Gastrocnemius medialis (tissue), 4 donors: ENCODE results near the gene OTOP2. TPM values are rescaled to one million over a fixed set of nuclear protein-coding genes. Genes with fewer than 3 reads are reported as not detected.
"Not testable (repeated sequence)": the region's sequence is repeated elsewhere in the genome, so short reads cannot be mapped to it uniquely, and the experiment has no call there.

Source experiments
- ATAC-seq, 2 donors: fragments of 150-250 bp; one replicate each; pipeline ENCODE4 v1.9.1; 2016
- DNase-seq, 2 donors: peaks; one replicate each; pipeline ENCODE4 v3.0.0-alpha.2; 2019
- H3K27ac ChIP-seq, 4 donors: fragments of 200-600 bp; sonication (generic); 1 replicate in 1 of 4; 2 replicates in 3 of 4; pipeline ENCODE4 v1.5.1; 2016 to 2018; ENCODE audit warnings: mild to moderate bottlenecking in 2 of 4, moderate library complexity in 1 of 4
- H3K27me3 ChIP-seq, 3 donors: fragments of 200-600 bp; sonication (generic) in 2 of 3; 1 replicate in 1 of 3; 2 replicates in 2 of 3; pipeline versions ENCODE4 v1.5.1 to v1.6.0; 2016 to 2019; ENCODE audit warnings: mild to moderate bottlenecking in 1 of 3, moderate library complexity in 1 of 3
- H3K36me3 ChIP-seq, 2 donors: fragments of 200-600 bp; sonication (generic) in 1 of 2; one replicate each; pipeline ENCODE4 v1.5.1; 2017 to 2018
- H3K4me1 ChIP-seq, 2 donors: fragments of 200-600 bp; sonication (generic) in 1 of 2; one replicate each; pipeline ENCODE4 v1.5.1; 2016 to 2017; ENCODE audit warnings: mild to moderate bottlenecking in 2 of 2
- H3K4me3 ChIP-seq, 4 donors: fragments of 200-600 bp; sonication (generic) in 3 of 4; 1 replicate in 1 of 4; 2 replicates in 3 of 4; pipeline ENCODE4 v1.5.1; 2016 to 2019; ENCODE audit warnings: mild to moderate bottlenecking in 2 of 4
- H3K9me3 ChIP-seq, 3 donors: fragments of 200-600 bp; sonication (generic) in 2 of 3; 1 replicate in 1 of 3; 2 replicates in 2 of 3; pipeline ENCODE4 v1.5.1; 2016 to 2019
- CTCF ChIP-seq, 5 experiments: fragments of 450-650 bp in 3 of 5; fragments of 200-600 bp in 2 of 5; sonication (generic) in 2 of 5; IDR thresholded peaks in 4 of 5; conservative IDR thresholded peaks in 1 of 5; 1 replicate in 4 of 5; 2 replicates in 1 of 5; pipeline ENCODE4 v1.5.1; 2016 to 2019; ENCODE audit warnings: antibody characterized with exemption in 5 of 5, mild to moderate bottlenecking in 3 of 5, moderate library complexity in 3 of 5
- POLR2A ChIP-seq, 2 donors: fragments of 450-650 bp; IDR thresholded peaks; one replicate each; pipeline ENCODE4 v1.6.1; 2017; ENCODE audit warnings: antibody characterized with exemption in 2 of 2, mild to moderate bottlenecking in 2 of 2, moderate library complexity in 2 of 2
- in situ Hi-C, 4 donors: fragments of 200-750 bp; cut with MboI; loops; one replicate each; pipeline versions ENCODE4 v1.15.0 to v1.8.0; 2017; ENCODE audit warnings: low sequenced_read_pairs in 4 of 4
- intact Hi-C: fragments of 100-400 bp; cut with DNase I; formaldehyde crosslinking; loops from one replicate; pipeline ENCODE4 v1.15.1; 2023; ENCODE audit warnings: low total_unique reads
- total RNA-seq, 4 donors: library from RNA; depleted of rRNA; stranded (reverse); fragments of >200 nt; gene quantifications; one replicate each; pipeline versions ENCODE4 v1.1.0 to v1.2.3, GENCODE V29; 2016

The OTOP2 gene
- total RNA-seq, 4 donors from 2014 or later = 0.19 TPM; not detected in 3

DNA sequence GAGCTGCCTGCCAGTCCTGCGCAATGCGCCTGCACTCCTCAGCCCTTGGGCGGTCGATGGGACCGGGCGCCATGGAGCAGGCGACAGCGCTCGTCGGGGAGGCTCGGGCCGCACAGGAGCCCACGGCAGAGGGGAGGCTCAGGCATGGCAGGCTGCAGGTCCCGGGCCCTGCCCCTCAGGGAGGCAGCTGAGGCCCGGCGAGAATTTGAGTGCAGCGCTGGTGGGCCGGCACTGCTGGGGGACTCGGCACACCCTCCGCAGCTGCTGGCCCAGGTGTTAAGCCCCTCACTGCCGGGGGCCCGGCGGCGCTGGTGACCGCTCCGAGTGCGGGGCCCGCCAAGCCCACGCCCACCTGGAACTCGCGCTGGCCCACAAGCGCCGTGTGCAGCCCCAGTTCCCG lies 17.1 kb upstream of the OTOP2 start:
- H3K27me3 ChIP-seq = peaks cover 14 to 20% (median 17%) of the 10 kb centered on the region in 3 donors
- in situ Hi-C loops = no loop called here

DNA sequence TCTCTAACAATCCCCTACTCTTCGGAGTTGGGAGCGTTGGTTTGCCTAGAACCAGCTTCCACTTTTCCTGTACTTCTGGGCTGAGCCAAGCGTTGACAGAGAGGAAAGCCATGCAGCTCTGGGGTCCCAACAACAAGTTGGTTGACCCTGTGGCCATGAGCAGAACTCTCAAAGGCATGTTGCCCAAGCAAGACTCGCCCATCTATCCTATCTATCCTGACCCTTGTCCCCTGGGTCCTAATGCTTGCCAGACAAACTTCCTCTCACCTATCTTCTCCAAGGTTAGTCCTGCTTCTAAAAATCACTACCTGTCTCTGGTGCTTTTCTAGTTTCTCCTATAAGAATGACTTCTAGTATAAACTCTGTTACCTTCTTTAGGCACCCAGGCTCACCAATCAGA lies 15.0 kb upstream of the OTOP2 start:
- H3K4me1 ChIP-seq, in situ Hi-C loops, intact Hi-C loops, DNase-seq, H3K9me3 ChIP-seq, H3K27ac ChIP-seq, H3K4me3 ChIP-seq, H3K36me3 ChIP-seq, ATAC-seq: not testable (repeated sequence)
- peaks cover 10 to 11% (median 11%) of the 10 kb centered on the region in 3 donors for H3K27me3 ChIP-seq

More for the DNA sequence above, 17.1 kb upstream of the OTOP2 start:
- intact Hi-C loops = no loop called here
- Histone ChIP-seq H3K36me3 (no peaks in the 10 kb centered on the region), H3K9me3 (no peaks in the 10 kb centered on the region), H3K4me3 (no peak overlapping the region), H3K4me1 (no peaks in the 10 kb centered on the region), H3K27ac (no peak overlapping the region)
- no peak for DNase-seq
- ATAC-seq = no peak
- no peak for TF ChIP-seq POLR2A (IDR thresholded peaks at IDR 0.05)
- no peak for TF ChIP-seq CTCF (IDR thresholded peaks at IDR 0.05 in 4 of 5, conservative IDR thresholded peaks at IDR 0.05 in 1 of 5)

DNA sequence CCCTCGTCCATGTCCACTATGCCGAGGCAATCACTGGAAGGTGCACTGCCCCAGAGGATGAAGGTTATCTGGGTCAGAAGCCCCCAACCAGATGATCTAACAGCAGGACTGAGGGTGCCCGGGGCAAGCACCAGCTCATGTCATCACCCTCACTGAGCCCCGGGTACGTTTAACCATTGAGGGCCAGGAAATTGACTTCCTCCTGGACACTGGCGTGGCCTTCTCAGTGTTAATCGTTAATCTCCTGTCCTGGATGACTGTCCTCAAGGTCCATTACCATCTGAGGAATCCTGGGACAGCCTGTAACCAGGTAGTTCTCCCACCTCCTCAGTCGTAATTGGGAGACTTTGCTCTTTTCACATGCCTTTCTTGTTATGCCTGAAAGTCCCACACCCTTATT lies 12.7 kb upstream of the OTOP2 start:
- DNase-seq, H3K27me3 ChIP-seq, H3K9me3 ChIP-seq, H3K36me3 ChIP-seq, H3K4me3 ChIP-seq, H3K4me1 ChIP-seq, ATAC-seq, in situ Hi-C loops, H3K27ac ChIP-seq, intact Hi-C loops: not testable (repeated sequence)

DNA sequence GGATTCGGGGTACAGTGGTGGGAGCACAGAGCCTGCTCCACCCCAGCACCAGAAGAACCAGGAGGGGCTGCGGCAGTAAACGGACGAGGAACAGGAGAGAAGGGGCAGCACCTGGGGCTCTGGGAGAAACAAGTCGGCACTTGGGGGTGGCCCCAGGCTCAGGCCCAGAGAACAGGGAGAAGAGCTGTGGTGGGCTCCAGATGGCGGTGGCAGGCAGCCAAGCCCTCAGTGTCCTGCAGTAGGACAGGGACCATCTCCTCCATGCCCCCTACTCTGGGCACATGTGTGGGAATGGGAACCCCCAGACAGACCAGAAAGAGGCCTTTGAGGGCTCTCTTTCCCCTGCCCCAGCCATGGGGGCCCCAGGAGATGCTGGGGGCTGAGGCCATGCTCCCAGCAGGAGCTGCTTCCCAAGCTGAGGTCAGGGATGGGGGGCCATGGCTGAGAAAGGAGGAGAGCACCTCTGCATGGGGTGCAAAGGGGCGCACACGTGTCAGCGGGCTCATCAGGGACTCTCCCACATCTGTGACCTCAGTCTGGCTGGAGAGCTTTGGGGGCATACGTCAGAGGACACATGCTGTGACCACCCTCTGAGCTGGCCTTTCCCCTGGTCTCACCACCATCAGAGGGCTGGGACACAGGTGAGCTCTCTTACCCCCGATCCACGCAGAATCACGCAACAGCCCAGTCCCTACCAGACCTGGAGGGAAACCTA lies 7.8 kb upstream of the OTOP2 start:
- no peak for ATAC-seq
- no peaks in the 10 kb centered on the region for H3K36me3 ChIP-seq
- intact Hi-C loops = no loop called here
- no peaks in the 10 kb centered on the region for H3K9me3 ChIP-seq
- in situ Hi-C loops = no loop called here
- TF ChIP-seq POLR2A (IDR thresholded peaks at IDR 0.05) (no peak), CTCF (IDR thresholded peaks at IDR 0.05 in 4 of 5, conservative IDR thresholded peaks at IDR 0.05 in 1 of 5) (no peak)
- H3K4me3 ChIP-seq = no peak overlapping the region
- H3K27ac ChIP-seq = no peak overlapping the region
- H3K4me1 ChIP-seq = no peaks in the 10 kb centered on the region
- H3K27me3 ChIP-seq = peaks cover 3 to 4% (median 4%) of the 10 kb centered on the region in 3 donors
- DNase-seq = no peak

GRCh38 chr17:74916851-74917199 lies 7.2 kb upstream of the OTOP2 start:
- in situ Hi-C loops (no loop called here), intact Hi-C loops (no loop called here)
- ATAC-seq (no peak), DNase-seq (no peak)
- Histone ChIP-seq H3K4me3 (no peak overlapping the region), H3K27ac (no peak overlapping the region), H3K27me3 (peaks cover 8 to 10% (median 9%) of the 10 kb centered on the region in 3 donors), H3K9me3 (no peaks in the 10 kb centered on the region), H3K36me3 (no peaks in the 10 kb centered on the region), H3K4me1 (no peaks in the 10 kb centered on the region)
- TF ChIP-seq CTCF (IDR thresholded peaks at IDR 0.05 in 4 of 5, conservative IDR thresholded peaks at IDR 0.05 in 1 of 5) (no peak), POLR2A (IDR thresholded peaks at IDR 0.05) (no peak)

DNA sequence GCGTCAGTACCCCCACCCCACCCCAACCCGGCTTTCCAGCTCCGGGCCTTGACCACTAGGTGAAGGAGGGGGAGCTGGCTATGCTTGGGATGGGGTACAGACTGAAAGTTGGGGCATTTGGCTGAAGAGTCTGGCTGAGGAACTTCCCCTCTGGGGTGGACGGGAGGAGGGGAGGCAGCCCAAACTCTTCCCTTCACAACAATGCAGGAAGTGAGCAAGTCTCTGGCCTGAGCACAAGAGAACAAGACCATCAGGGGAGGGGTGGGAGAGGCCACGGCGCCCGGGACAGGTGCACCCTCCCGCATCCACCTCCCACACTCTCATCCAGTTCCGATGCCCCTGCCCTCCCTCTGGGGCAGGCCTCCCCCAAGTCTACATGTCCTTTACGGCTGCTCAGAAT lies 6.6 kb upstream of the OTOP2 start:
- in situ Hi-C loops = no loop called here
- Histone ChIP-seq H3K36me3 (no peaks in the 10 kb centered on the region), H3K27ac (no peak overlapping the region), H3K27me3 (peaks cover 12 to 16% (median 15%) of the 10 kb centered on the region in 3 donors), H3K4me3 (no peak overlapping the region), H3K9me3 (no peaks in the 10 kb centered on the region), H3K4me1 (no peaks in the 10 kb centered on the region)
- no peak for ATAC-seq
- TF ChIP-seq CTCF (IDR thresholded peaks at IDR 0.05 in 4 of 5, conservative IDR thresholded peaks at IDR 0.05 in 1 of 5) (no peak), POLR2A (IDR thresholded peaks at IDR 0.05) (no peak)
- no peak for DNase-seq
- intact Hi-C loops = no loop called here
